Vagina (tissue), 2 donors: Measurements from ENCODE around the gene CCL19. TPM values are rescaled to one million over a fixed set of nuclear protein-coding genes. Genes with fewer than 3 reads are reported as not detected.
A peak's percentile ranks its signal among the peaks of the same experiment; 100 is the strongest.
"Not testable (repeated sequence)": the region's sequence is repeated elsewhere in the genome, so short reads cannot be mapped to it uniquely, and the experiment has no call there.

Experiments used
- DNase-seq, 2 donors: peaks; one replicate each; pipeline ENCODE4 v3.0.0-alpha.2; 2017; ENCODE audit errors: extremely low spot score in 2 of 2
- H3K27ac ChIP-seq: fragments of 200-600 bp; sonication (generic); one replicate; pipeline ENCODE4 v1.5.1; 2019
- H3K27me3 ChIP-seq: fragments of 200-600 bp; sonication (generic); one replicate; pipeline ENCODE4 v1.5.1; 2019
- H3K36me3 ChIP-seq, 2 donors: fragments of 200-600 bp; sonication (generic); one replicate each; pipeline ENCODE4 v1.5.1; 2017 to 2019
- H3K4me1 ChIP-seq: fragments of 200-600 bp; sonication (generic); one replicate; pipeline ENCODE4 v1.5.1; 2019
- H3K4me3 ChIP-seq, 2 donors: fragments of 200-600 bp; sonication (generic); 1 replicate in 1 of 2; 2 replicates in 1 of 2; pipeline ENCODE4 v1.5.1; 2016 to 2019
- H3K9me3 ChIP-seq: fragments of 200-600 bp; sonication (generic); one replicate; pipeline ENCODE4 v1.5.1; 2019
- CTCF ChIP-seq, 3 experiments: fragments of 450-650 bp in 2 of 3; fragments of 200-600 bp in 1 of 3; sonication (generic) in 1 of 3; IDR thresholded peaks; one replicate each; pipeline ENCODE4 v1.5.1; 2017 to 2019; ENCODE audit warnings: antibody characterized with exemption in 3 of 3, mild to moderate bottlenecking in 2 of 3, moderate library complexity in 2 of 3
- POLR2A ChIP-seq, 2 donors: fragments of 450-650 bp; IDR thresholded peaks; one replicate each; pipeline ENCODE4 v1.6.1; 2017; ENCODE audit warnings: antibody characterized with exemption in 2 of 2, mild to moderate bottlenecking in 2 of 2, moderate library complexity in 2 of 2
- POLR2AphosphoS5 ChIP-seq, 2 donors: sonication (generic); formaldehyde crosslinking; IDR thresholded peaks; one replicate each; pipeline ENCODE4 v1.9.0; 2017; ENCODE audit warnings: antibody characterized with exemption in 2 of 2, mild to moderate bottlenecking in 2 of 2, low read depth in 1 of 2; ENCODE audit not compliant: insufficient read depth in 1 of 2
- intact Hi-C: fragments of 100-400 bp; cut with DNase I; formaldehyde crosslinking; loops from one replicate; pipeline ENCODE4 v1.15.1; 2023
- total RNA-seq: library from RNA; depleted of rRNA; stranded (reverse); fragments of >200 nt; gene quantifications from one replicate; pipeline ENCODE4 v1.2.3, GENCODE V29; 2016

The CCL19 gene
- total RNA-seq, 1 donor from 2014 or later: 3.7 TPM

- Histone ChIP-seq H3K4me3 (no peak overlapping the region), H3K27ac (no peak overlapping the region), H3K9me3 (no peaks in the 10 kb centered on the region), H3K27me3 (no peaks in the 10 kb centered on the region), H3K4me1 (no peaks in the 10 kb centered on the region), H3K36me3 (no peaks in the 10 kb centered on the region)
- TF ChIP-seq POLR2AphosphoS5 (IDR thresholded peaks at IDR 0.05; ENCODE audit: insufficient read depth in 1 of 2, low read depth in 1 of 2) (no peak), POLR2A (IDR thresholded peaks at IDR 0.05) (no peak), CTCF (IDR thresholded peaks at IDR 0.05) (no peak)
- intact Hi-C loops: no loop called here
- DNase-seq: no peak
These were observed 41.4 kb upstream of the CCL19 start for GRCh38 chr9:34732478-34732877.

- intact Hi-C loops: no loop called here
- TF ChIP-seq CTCF (IDR thresholded peaks at IDR 0.05): no peak
- TF ChIP-seq POLR2A (IDR thresholded peaks at IDR 0.05): no peak
- no peak for TF ChIP-seq POLR2AphosphoS5 (IDR thresholded peaks at IDR 0.05; ENCODE audit: insufficient read depth in 1 of 2, low read depth in 1 of 2)
- Histone ChIP-seq H3K27ac (no peak overlapping the region), H3K27me3 (no peaks in the 10 kb centered on the region), H3K9me3 (no peaks in the 10 kb centered on the region), H3K36me3 (no peaks in the 10 kb centered on the region), H3K4me1 (no peaks in the 10 kb centered on the region), H3K4me3 (no peak overlapping the region)
- peak in 1 of 2 donors; percentile 93 for DNase-seq
These were observed 32.1 kb upstream of the CCL19 start for GRCh38 chr9:34723141-34723540.

- H3K4me3 ChIP-seq, H3K9me3 ChIP-seq, H3K27me3 ChIP-seq, H3K27ac ChIP-seq, H3K36me3 ChIP-seq, intact Hi-C loops, H3K4me1 ChIP-seq: not testable (repeated sequence)
- DNase-seq: peak in 1 of 2 donors; percentile 82
These were observed 28.6 kb upstream of the CCL19 start for GRCh38 chr9:34719769-34720025.

- H3K36me3 ChIP-seq: no peaks in the 10 kb centered on the region
- intact Hi-C loops: no loop called here
- H3K4me3 ChIP-seq: no peak overlapping the region
- no peaks in the 10 kb centered on the region for H3K4me1 ChIP-seq
- DNase-seq: peak; percentile 42 to 77
- TF ChIP-seq CTCF (IDR thresholded peaks at IDR 0.05) (no peak), POLR2A (IDR thresholded peaks at IDR 0.05) (no peak), POLR2AphosphoS5 (IDR thresholded peaks at IDR 0.05; ENCODE audit: insufficient read depth in 1 of 2, low read depth in 1 of 2) (no peak)
- no peaks in the 10 kb centered on the region for H3K9me3 ChIP-seq
- no peaks in the 10 kb centered on the region for H3K27me3 ChIP-seq
- H3K27ac ChIP-seq: no peak overlapping the region
These were observed 28.1 kb upstream of the CCL19 start for GRCh38 chr9:34719021-34719768.

- H3K36me3 ChIP-seq: no peaks in the 10 kb centered on the region
- TF ChIP-seq POLR2A (IDR thresholded peaks at IDR 0.05) (no peak), POLR2AphosphoS5 (IDR thresholded peaks at IDR 0.05; ENCODE audit: insufficient read depth in 1 of 2, low read depth in 1 of 2) (no peak), CTCF (IDR thresholded peaks at IDR 0.05) (no peak)
- no peaks in the 10 kb centered on the region for H3K27me3 ChIP-seq
- DNase-seq: peak in 1 of 2 donors; percentile 64
- no peaks in the 10 kb centered on the region for H3K9me3 ChIP-seq
- intact Hi-C loops: no loop called here
- H3K4me3 ChIP-seq: no peak overlapping the region
- H3K4me1 ChIP-seq: no peaks in the 10 kb centered on the region
- H3K27ac ChIP-seq: no peak overlapping the region
These were observed 27.0 kb upstream of the CCL19 start for GRCh38 chr9:34717996-34718614.
